Limb (tissue), 2 donors: ENCODE data around the gene RNASE2.
"Not testable (repeated sequence)": the region's sequence is repeated elsewhere in the genome, so short reads cannot be mapped to it uniquely, and the experiment has no call there.

Experiments
- DNase-seq, 2 donors: peaks; one replicate each; pipeline ENCODE4 v3.0.0-alpha.2; 2016; ENCODE audit errors: extremely low spot score in 2 of 2

The RNASE2 gene

DNA sequence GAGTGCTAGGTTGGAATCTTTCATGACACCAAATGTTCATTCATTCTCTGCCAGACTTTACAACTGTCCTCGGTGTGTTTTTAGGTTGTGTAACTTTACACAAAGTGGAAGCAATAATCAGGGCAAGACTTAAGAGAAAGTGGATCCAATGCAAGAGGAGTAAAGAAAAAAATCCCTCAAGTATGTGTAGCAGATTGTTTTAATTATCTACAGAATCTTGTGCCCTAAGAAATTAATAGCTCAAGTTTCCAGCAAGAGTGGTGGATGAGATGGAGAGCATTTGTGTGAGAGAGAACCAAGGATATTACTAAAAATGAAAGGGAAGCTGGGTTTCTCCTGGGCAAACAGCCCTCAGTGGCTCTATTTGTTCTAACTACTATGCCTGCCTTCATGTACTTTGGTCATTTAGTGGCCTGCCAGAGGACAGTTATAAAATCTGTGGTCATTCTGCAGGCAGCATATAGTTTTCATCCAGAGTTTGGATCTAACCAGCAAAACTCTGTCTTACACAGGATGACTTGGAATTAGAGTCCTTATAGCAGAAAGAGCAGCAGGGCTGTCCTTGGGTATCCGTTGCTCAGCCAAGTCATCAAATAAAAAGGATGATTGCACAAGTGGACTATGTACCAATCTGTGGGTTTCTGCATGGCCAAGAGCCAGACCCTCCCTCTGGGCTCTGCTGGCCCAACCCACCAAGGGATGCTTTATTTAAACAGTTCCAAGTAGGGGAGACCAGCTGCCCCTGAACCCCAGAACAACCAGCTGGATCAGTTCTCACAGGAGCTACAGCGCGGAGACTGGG lies at the start of gene RNASE2:
Gene RNASE2, plus strand, starts transcription at position 752 of the 802 bp plus-strand sequence. CDS start 285 bp downstream, outside the sequence.
- DNase-seq: not testable (repeated sequence)

- DNase-seq: no peak
Measured at GRCh38 chr14:20905676-20906075, 49.6 kb upstream of the RNASE2 start.

- DNase-seq: no peak
Measured at GRCh38 chr14:20907214-20907613, 48.1 kb upstream of the RNASE2 start.

DNA sequence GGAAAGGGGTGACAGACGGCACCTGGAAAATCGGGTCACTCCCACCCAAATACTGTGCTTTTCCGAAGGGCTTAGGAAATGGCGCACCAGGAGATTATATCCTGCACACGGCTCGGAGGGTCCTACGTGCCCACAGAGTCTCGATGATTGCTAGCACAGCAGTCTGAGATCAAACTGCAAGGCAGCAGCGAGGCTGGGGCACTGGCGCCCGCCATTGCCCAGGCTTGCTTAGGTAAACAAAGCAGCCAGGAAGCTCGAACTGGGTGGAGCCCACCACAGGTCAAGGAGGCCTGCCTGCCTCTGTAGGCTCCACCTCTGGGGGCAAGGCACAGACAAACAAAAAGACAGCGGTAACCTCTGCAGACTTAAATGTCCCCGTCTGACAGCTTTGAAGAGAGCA lies 44.5 kb upstream of the RNASE2 start:
- not testable (repeated sequence) for DNase-seq

DNA sequence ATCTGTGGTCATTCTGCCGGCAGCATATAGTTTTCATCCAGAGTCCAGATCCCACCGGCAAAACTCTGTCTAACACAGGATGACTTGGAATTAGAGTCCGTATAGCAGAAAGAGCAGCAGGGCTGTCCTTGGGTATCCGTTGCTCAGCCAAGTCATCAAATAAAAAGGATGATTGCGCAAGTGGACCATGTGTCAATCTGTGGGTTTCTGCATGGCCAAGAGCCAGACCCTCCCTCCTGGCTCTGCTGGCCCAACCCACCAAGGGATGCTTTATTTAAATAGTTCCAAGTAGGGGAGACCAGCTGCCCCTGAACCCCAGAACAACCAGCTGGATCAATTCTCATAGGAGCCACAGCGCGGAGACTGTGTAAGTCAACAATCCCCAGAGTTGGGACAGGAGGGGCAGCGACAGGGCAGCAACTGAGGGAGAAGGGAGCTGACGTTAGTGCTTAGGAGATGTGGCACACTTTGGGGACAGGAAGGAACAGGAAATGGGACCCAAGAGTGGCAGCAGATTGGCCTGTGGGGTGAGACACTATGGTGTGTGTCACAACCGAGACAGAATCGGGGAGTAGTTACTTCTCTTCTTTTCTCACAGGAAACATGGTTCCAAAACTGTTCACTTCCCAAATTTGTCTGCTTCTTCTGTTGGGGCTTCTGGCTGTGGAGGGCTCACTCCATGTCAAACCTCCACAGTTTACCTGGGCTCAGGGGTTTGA lies 36.1 kb upstream of the RNASE2 start:
- not testable (repeated sequence) for DNase-seq

- DNase-seq: not testable (repeated sequence)
Measured at GRCh38 chr14:20923766-20924297, 31.5 kb upstream of the RNASE2 start.

GRCh38 chr14:20934148-20934762 lies 21.0 kb upstream of the RNASE2 start:
- DNase-seq: peak in 1 of 2 donors; percentile 35

GRCh38 chr14:20935303-20935984 lies 19.8 kb upstream of the RNASE2 start:
- DNase-seq: no peak

GRCh38 chr14:20945146-20945545 lies 10.1 kb upstream of the RNASE2 start:
- not testable (repeated sequence) for DNase-seq

- not testable (repeated sequence) for DNase-seq
Measured at GRCh38 chr14:20946707-20947106, 8.6 kb upstream of the RNASE2 start.

- DNase-seq: not testable (repeated sequence)
Measured at GRCh38 chr14:20955538-20955873, 219 bp downstream of the RNASE2 start.

DNA sequence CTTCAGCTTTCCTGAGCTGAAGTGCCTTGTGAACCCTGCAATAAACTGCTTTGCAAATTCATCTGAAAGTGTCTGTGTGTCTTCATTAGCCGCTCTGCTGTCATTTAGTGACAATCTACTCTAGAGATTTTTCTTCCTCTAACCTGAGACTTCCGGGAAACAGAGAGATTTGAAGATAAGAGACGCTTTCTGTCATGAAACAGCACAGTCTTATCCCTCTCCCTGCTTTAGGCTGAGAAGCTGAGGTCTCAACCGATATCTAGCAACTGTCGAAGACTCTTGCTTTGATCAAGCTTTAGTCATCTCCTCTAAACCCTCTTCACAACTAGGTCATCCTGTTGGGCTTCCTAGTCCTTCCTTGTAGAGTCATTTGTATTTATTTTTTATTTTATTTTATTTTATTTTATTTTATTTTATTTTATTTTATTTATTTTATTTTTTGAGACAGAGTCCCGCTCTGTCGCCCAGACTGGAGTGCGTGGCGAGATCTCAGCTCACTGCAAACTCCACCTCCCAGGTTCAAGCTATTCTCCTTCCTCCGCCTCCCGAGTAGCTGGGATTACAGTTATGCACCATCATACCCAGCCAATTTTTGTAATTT lies 1.2 kb downstream of the RNASE2 start:
- DNase-seq: no peak

- not testable (repeated sequence) for DNase-seq
Measured at GRCh38 chr14:20958946-20959345, 3.7 kb downstream of the RNASE2 start.

DNA sequence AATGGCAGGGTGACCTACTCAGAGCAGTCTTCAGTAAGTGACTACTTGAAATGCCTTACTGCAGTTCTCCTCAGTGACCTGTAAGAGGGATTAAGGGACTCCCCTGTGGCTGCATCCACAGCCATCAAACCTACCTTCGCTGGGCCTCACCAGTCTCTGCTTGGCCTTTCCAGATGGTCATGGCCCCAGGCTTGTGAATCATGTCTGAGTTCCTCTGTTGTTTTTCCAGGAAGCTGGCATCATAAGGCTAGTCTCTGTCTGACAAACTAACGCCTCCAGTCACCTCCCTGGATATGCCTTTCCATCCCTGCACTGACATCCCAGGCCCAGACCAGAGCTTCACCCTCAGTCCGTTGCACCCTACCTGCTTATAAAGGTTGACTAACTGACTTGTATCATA lies 14.0 kb downstream of the RNASE2 start:
- no peak for DNase-seq

DNA sequence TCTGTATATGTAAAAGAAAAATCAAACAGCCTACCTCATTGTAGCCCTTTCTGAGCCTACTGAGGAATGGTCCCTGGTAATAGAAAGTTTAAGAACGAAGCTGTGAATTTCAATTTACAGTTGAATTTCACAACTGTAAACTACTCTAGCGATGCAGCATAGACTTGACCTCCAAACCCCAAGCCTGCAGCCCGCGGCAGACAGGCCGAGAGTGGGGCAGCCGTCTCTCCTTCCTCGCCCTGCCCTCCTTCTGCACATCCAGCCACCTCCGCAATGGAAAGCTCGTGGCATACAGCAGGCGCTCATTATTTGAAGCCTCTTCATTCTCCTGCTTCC lies 15.3 kb downstream of the RNASE2 start:
- no peak for DNase-seq

GRCh38 chr14:20970983-20971704 lies 15.9 kb downstream of the RNASE2 start:
- DNase-seq: peak; percentile 89 to 90

GRCh38 chr14:20971705-20972021 lies 16.4 kb downstream of the RNASE2 start:
- no peak for DNase-seq

GRCh38 chr14:20973501-20973900 lies 18.2 kb downstream of the RNASE2 start:
- DNase-seq: no peak

DNA sequence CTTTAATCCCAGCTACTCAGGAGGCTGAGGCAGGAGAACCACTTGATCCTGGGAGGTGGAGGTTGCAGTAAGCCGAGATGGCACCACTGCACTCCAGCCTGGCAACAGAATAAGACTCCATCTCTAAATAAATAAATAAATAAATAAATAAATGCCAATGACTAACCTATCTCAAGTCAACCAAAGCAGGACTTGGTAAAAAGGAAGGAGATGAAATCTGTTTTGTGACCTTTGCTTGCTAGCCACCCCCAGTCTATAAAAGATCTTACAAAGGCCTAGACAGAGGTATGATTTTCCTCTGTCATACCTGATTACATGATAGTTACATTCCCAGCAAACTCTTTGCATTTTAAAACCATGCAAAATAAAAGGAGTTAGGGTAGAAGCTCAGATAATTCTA lies 21.0 kb downstream of the RNASE2 start:
- DNase-seq: no peak

DNA sequence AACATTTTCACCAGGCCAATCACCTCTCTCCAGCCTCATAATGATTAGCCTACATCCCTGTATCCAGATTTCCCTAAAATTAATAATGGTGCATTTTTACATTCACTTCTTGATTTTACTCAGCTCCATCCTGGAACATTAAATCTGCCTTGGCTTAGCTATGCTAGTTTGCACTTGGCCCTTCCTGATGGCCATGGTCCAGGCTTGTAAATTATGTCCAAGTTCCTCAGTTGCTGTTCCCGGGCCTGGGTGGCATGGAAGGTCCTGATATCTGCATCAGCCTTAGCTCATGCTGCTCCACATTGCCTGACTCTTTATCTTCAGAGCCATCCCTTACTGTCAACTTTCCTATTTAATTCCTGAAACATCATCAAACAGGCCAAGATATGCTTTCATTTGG lies 23.4 kb downstream of the RNASE2 start:
- DNase-seq: no peak

- no peak for DNase-seq
Measured at GRCh38 chr14:20980906-20981305, 25.6 kb downstream of the RNASE2 start.
